ENCODE measurements around the gene POLDIP3. TPM values are rescaled to one million over a fixed set of nuclear protein-coding genes. Genes with fewer than 3 reads are reported as not detected.
A peak's percentile ranks its signal among the peaks of the same experiment; 100 is the strongest.

The POLDIP3 gene
- total RNA-seq, 1 donor from 2014 or later, result 48.0 TPM

- H3K27me3 Mint-ChIP-seq (ENCODE audit: low read depth), result no peaks in the 10 kb centered on the region
- H3K36me3 Mint-ChIP-seq (ENCODE audit: low read depth), result no peaks in the 10 kb centered on the region
- TF ChIP-seq, protein P1, sequence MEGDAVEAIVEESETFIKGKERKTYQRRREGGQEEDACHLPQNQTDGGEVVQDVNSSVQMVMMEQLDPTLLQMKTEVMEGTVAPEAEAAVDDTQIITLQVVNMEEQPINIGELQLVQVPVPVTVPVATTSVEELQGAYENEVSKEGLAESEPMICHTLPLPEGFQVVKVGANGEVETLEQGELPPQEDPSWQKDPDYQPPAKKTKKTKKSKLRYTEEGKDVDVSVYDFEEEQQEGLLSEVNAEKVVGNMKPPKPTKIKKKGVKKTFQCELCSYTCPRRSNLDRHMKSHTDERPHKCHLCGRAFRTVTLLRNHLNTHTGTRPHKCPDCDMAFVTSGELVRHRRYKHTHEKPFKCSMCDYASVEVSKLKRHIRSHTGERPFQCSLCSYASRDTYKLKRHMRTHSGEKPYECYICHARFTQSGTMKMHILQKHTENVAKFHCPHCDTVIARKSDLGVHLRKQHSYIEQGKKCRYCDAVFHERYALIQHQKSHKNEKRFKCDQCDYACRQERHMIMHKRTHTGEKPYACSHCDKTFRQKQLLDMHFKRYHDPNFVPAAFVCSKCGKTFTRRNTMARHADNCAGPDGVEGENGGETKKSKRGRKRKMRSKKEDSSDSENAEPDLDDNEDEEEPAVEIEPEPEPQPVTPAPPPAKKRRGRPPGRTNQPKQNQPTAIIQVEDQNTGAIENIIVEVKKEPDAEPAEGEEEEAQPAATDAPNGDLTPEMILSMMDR (IDR thresholded peaks at IDR 0.05), result no peak
- H3K4me1 Mint-ChIP-seq (ENCODE audit: low read depth), result peaks cover 73% of the 10 kb centered on the region
- no peak overlapping the region for H3K4me3 Mint-ChIP-seq (ENCODE audit: unreplicated experiment)
- H3K9me3 Mint-ChIP-seq (ENCODE audit: low read depth), result no peaks in the 10 kb centered on the region
- peak overlapping the region; percentile 84 for H3K27ac Mint-ChIP-seq (ENCODE audit: unreplicated experiment)
- no peak for DNase-seq (ENCODE audit: low spot score)
Observed at GRCh38 chr22:42639541-42640241, 25.0 kb upstream of the POLDIP3 start.

GRCh38 chr22:42637555-42637954 is 22.9 kb upstream of the POLDIP3 start:
- Mint-ChIP-seq H3K4me1 (ENCODE audit: low read depth) (peaks cover 54% of the 10 kb centered on the region), H3K27me3 (ENCODE audit: low read depth) (no peaks in the 10 kb centered on the region), H3K36me3 (ENCODE audit: low read depth) (peaks cover 3% of the 10 kb centered on the region), H3K9me3 (ENCODE audit: low read depth) (no peaks in the 10 kb centered on the region), H3K4me3 (ENCODE audit: unreplicated experiment) (no peak overlapping the region), H3K27ac (ENCODE audit: unreplicated experiment) (peak overlapping the region; percentile 96)
- TF ChIP-seq, protein P1 (IDR thresholded peaks at IDR 0.05), result no peak
- no peak for DNase-seq (ENCODE audit: low spot score)

DNA sequence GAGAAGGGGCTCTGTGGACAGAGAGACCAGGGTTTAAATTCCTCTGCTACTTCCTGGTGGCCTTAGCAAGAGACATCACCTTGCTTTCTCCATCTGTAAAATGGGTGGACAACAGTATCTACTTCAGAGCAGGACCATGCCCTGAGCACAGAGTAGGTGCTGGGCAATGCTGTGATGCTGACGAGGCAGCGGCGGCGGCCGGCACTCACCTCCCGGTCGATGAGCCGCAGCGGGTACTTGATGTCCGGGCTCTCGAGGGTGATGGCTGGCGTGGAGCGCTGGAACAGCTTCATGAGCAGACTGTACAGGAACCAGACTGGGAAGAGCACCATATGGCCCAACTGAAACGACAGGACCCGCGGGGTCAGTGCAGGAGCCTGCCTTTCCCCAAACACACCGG is 21.8 kb upstream of the POLDIP3 start:
- Mint-ChIP-seq H3K36me3 (ENCODE audit: low read depth) (peaks cover 6% of the 10 kb centered on the region), H3K27me3 (ENCODE audit: low read depth) (no peaks in the 10 kb centered on the region)

GRCh38 chr22:42635531-42635930 is 20.8 kb upstream of the POLDIP3 start:
- no peaks in the 10 kb centered on the region for H3K9me3 Mint-ChIP-seq (ENCODE audit: low read depth)
- H3K27me3 Mint-ChIP-seq (ENCODE audit: low read depth), result no peaks in the 10 kb centered on the region
- peaks cover 9% of the 10 kb centered on the region for H3K36me3 Mint-ChIP-seq (ENCODE audit: low read depth)
- H3K4me1 Mint-ChIP-seq (ENCODE audit: low read depth), result peaks cover 41% of the 10 kb centered on the region
- TF ChIP-seq, protein P1 (IDR thresholded peaks at IDR 0.05), result no peak
- peak overlapping the region; percentile 96 for H3K27ac Mint-ChIP-seq (ENCODE audit: unreplicated experiment)
- no peak for DNase-seq (ENCODE audit: low spot score)
- peak overlapping the region; percentile 31 for H3K4me3 Mint-ChIP-seq (ENCODE audit: unreplicated experiment)

More for the DNA sequence above, 21.8 kb upstream of the POLDIP3 start:
- Mint-ChIP-seq H3K4me3 (ENCODE audit: unreplicated experiment) (no peak overlapping the region), H3K27ac (ENCODE audit: unreplicated experiment) (peak overlapping the region; percentile 96), H3K4me1 (ENCODE audit: low read depth) (peaks cover 47% of the 10 kb centered on the region), H3K9me3 (ENCODE audit: low read depth) (no peaks in the 10 kb centered on the region)
- DNase-seq (ENCODE audit: low spot score), result no peak
- TF ChIP-seq, protein P1 (IDR thresholded peaks at IDR 0.05), result no peak

DNA sequence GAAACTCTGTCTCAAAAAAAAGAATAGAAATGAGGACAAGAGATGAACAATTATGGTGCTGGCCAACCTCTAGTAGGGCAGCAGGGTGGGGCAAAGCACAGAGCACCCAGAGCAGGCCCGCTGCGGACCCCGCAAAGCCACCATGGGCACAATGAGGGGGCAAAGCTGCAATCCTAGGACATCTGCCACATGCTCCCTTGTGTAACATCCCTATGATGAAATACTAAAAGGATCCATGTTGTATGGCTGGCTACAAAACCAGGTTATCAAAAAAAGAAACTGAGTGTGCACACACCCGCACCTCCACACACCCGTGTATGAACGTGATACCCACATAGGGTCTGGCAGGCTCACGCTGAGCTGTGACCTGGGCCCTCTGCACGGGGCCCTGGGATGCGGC is 18.3 kb upstream of the POLDIP3 start:
- no peak overlapping the region for H3K27ac Mint-ChIP-seq (ENCODE audit: unreplicated experiment)
- H3K9me3 Mint-ChIP-seq (ENCODE audit: low read depth), result no peaks in the 10 kb centered on the region
- peaks cover 26% of the 10 kb centered on the region for H3K4me1 Mint-ChIP-seq (ENCODE audit: low read depth)
- peaks cover 21% of the 10 kb centered on the region for H3K36me3 Mint-ChIP-seq (ENCODE audit: low read depth)
- TF ChIP-seq, protein P1 (IDR thresholded peaks at IDR 0.05), result no peak
- no peak overlapping the region for H3K4me3 Mint-ChIP-seq (ENCODE audit: unreplicated experiment)
- DNase-seq (ENCODE audit: low spot score), result no peak
- H3K27me3 Mint-ChIP-seq (ENCODE audit: low read depth), result no peaks in the 10 kb centered on the region

Data from chondrocyte (in vitro differentiated cells).